Muscle layer of duodenum (tissue), 2 donors: ENCODE results near the gene DOCK1.
"Not testable (repeated sequence)": the region's sequence is repeated elsewhere in the genome, so short reads cannot be mapped to it uniquely, and the experiment has no call there.

Experiments
- H3K27ac ChIP-seq: one replicate; pipeline ENCODE4 v1.7.0; 2013; ENCODE audit warnings: mild to moderate bottlenecking, low read length
- H3K27me3 ChIP-seq: one replicate; pipeline ENCODE4 v1.7.0; 2013; ENCODE audit warnings: low read depth, mild to moderate bottlenecking, control low read depth, low read length
- H3K36me3 ChIP-seq, 2 donors: one replicate each; pipeline ENCODE4 v1.7.0; 2013; ENCODE audit warnings: low read length in 2 of 2, control low read depth in 1 of 2, mild to moderate bottlenecking in 1 of 2; ENCODE audit not compliant: insufficient read depth in 2 of 2, control insufficient read depth in 1 of 2
- H3K4me1 ChIP-seq, 2 donors: one replicate each; pipeline ENCODE4 v1.7.0; 2013; ENCODE audit warnings: low read length in 2 of 2, mild to moderate bottlenecking in 2 of 2, control low read depth in 1 of 2, moderate library complexity in 1 of 2; ENCODE audit not compliant: insufficient read depth in 2 of 2, control insufficient read depth in 1 of 2
- H3K4me3 ChIP-seq, 2 donors: one replicate each; pipeline ENCODE4 v1.7.0; 2013; ENCODE audit warnings: low read length in 2 of 2, low read depth in 1 of 2, mild to moderate bottlenecking in 1 of 2
- H3K9me3 ChIP-seq, 2 donors: one replicate each; pipeline ENCODE4 v1.7.0; 2013; ENCODE audit warnings: low read length in 2 of 2, control low read depth in 1 of 2, mild to moderate bottlenecking in 1 of 2; ENCODE audit not compliant: control insufficient read depth in 1 of 2
- donor health status: healthy.

DOCK1 gene

DNA sequence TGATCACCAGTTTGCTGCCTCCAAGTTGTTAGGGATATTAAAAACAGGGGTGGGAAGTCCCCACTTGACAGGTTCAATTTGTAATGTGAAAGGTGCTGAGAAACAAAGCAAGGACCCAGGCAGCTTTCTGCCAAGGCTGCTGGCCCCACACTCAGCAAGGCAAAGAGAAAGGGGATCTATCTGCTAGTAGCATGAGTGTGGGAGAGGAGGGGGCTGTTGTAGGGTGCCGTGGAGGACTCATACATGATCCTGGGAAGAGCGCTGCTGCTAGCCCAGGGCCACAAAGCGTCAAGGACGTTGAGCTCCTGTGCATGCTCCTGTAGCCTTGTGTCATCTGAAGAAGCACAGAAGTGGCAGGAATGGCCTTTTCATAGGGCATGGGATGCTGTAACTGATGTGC is 387.7 kb downstream of the DOCK1 start:
- H3K27ac ChIP-seq = no peak overlapping the region
- no peaks in the 10 kb centered on the region for H3K27me3 ChIP-seq
- no peaks in the 10 kb centered on the region for H3K36me3 ChIP-seq
- peaks cover 0 to 5% of the 10 kb centered on the region in 2 donors for H3K9me3 ChIP-seq
- H3K4me1 ChIP-seq = no peaks in the 10 kb centered on the region
- no peak overlapping the region for H3K4me3 ChIP-seq

DNA sequence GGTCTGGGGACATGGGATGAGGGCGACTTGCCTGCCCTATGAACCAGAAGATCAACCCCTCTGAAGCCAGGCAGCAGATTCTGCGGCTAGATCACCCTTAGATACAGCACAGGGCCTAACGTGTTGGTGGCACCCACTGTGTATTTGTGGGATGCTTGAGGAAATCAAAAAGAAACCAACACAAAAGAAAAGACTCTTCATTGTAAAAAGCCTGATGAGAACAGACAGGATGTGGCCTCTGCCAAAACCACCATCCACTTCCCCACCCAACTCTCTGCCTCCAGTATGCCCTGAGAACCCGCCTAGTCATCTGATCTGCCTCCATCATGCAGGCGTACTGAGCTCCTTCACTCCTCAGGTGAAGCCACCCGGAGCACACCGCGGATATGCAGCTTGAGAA is 388.4 kb downstream of the DOCK1 start:
- Histone ChIP-seq H3K4me1 (no peaks in the 10 kb centered on the region), H3K27me3 (no peaks in the 10 kb centered on the region), H3K9me3 (no peaks in the 10 kb centered on the region), H3K36me3 (no peaks in the 10 kb centered on the region), H3K27ac (no peak overlapping the region), H3K4me3 (no peak overlapping the region)

DNA sequence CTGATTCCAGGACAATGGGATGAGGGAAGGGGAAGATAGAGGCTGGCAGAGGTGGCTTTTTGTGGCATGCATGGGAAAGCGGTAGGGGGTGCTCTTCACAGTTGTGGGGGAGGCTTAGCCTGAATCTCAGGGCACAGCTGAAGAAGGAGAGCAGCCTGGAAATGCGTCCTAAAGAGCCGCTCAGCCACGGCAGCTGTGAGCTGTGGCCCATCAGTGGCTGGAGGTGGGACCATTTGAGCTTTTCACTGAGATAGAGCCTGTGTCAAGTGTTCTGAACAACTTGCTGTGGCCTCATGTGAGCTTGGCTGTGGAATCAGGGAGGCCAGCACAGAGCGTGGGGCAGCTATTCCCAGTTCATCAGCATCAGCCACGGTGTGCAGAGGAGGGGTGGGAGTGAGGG is 391.5 kb downstream of the DOCK1 start:
- Histone ChIP-seq H3K4me3 (no peak overlapping the region), H3K9me3 (no peaks in the 10 kb centered on the region), H3K4me1 (no peaks in the 10 kb centered on the region), H3K27me3 (no peaks in the 10 kb centered on the region), H3K27ac (no peak overlapping the region), H3K36me3 (no peaks in the 10 kb centered on the region)

DNA sequence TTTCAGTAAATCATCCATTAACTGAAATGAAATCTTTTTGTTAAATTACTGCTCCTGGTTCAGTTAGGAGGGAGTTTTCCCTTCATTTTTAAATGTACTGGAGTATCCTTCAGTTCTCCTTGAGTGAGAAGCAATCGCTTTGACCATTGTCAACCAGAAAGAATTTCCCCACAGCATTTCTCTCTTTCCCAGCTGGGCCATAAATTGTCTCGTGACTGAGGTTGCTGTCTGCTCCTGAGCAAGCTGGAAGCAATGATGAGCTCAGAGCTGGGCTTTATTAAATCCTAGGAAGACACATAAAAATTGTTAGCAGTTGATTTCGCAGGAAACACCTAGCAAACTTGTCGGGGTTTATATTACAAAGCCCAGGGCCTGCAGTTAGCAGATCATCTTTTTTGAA is 393.2 kb downstream of the DOCK1 start:
- no peaks in the 10 kb centered on the region for H3K36me3 ChIP-seq
- H3K9me3 ChIP-seq = no peaks in the 10 kb centered on the region
- H3K4me3 ChIP-seq = no peak overlapping the region
- no peaks in the 10 kb centered on the region for H3K27me3 ChIP-seq
- no peak overlapping the region for H3K27ac ChIP-seq
- no peaks in the 10 kb centered on the region for H3K4me1 ChIP-seq

DNA sequence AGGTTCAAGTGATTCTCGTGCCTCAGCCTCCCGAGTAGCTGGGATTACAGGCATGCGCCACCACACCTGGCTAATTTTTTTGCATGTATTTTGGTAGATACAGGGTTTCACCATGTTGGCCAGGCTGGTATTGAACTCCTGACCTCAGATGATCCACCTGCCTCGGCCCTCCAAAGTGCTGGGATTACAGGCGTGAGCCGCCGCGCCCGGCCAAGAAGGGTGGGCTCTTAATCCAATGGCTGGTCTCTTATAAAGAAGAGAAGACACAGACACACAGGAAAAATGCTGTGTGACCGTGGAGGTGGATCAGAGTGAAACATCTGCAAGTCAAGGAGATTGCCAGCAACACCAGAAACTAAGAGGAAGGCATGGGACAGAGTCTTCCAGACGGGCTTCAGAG is 394.0 kb downstream of the DOCK1 start:
- H3K9me3 ChIP-seq, H3K4me1 ChIP-seq, H3K27ac ChIP-seq, H3K4me3 ChIP-seq, H3K36me3 ChIP-seq, H3K27me3 ChIP-seq: not testable (repeated sequence)

DNA sequence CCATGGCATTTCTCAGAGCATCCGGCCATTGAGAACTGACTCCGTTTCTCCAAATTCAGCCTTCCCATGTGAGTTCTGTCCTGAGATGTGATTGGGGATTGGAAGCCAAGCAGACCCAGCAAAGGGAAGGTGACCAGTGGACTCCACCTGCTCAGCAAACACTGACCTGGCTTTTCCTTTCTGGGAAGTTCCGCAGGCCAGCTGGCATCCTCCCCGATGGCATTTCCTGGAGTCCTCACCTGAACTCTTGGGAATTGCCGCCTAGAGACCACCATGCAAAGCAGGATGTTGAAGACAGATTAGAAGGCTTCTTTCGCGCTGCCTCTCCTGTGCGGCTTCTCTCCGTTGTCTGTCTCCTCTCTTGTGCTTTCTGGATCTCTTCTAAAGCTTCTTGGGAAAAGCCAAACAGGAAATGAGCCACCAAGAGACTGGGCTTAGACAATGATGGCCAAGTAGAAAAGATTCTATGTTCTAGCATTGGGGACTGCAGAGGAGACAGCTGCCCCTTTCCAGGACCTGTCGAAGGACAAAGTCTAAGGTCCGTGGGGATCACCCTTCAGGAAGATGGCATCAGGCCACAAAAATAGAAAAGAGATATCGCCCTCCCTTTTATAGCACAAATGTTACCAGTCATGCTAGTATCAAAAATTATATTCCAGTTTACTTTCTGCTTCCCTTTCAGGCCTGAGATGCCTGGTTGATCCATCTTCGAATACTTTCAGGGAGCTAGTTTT is 394.9 kb downstream of the DOCK1 start:
- no peak overlapping the region for H3K27ac ChIP-seq
- H3K27me3 ChIP-seq = no peaks in the 10 kb centered on the region
- H3K4me3 ChIP-seq = no peak overlapping the region
- H3K36me3 ChIP-seq = no peaks in the 10 kb centered on the region
- H3K9me3 ChIP-seq = no peaks in the 10 kb centered on the region
- H3K4me1 ChIP-seq = no peaks in the 10 kb centered on the region

DNA sequence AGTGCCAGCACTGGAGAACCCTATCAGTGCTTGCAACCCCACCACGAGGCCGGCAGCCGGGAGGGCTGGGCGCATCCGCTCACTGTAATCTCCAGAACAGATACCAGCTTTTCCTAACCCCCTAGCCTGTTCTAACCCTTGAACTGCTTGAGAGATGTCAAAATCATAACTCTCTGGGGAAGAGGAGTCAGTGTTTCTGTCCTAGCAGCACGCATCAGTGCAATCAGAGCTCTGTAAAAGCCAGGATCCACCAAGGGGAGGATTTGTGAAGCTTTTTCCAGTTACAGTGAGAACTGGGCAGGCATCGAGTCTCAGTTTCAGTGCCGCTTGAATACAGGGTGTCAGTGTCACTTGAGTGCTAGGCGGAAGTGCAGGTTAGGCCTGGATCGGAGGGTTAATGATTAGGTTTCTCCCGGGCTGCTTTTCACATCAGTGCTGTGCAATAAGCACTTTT is 395.7 kb downstream of the DOCK1 start:
- Histone ChIP-seq H3K36me3 (no peaks in the 10 kb centered on the region), H3K4me1 (no peaks in the 10 kb centered on the region), H3K27me3 (no peaks in the 10 kb centered on the region), H3K4me3 (no peak overlapping the region), H3K27ac (no peak overlapping the region), H3K9me3 (no peaks in the 10 kb centered on the region)

DNA sequence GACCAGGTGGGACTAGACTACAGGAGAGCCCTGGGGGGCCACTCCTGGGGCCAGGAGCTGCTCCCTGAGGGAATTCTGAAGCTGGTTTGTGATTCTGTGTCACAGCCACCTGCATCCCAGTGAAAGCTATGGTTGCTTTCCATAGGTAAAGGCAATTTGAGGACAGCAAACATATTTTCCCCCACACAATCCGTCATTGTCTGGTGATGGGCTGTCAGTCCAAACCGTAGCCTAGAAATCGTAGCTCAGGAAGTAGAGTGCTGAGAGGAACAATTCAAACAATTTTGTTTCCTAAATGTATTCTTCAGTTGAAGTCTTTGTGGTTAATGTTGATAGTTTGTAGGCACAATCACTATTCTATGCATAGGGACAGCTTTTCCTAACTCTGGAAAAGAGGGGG is 397.1 kb downstream of the DOCK1 start:
- Histone ChIP-seq H3K4me1 (no peaks in the 10 kb centered on the region), H3K27ac (no peak overlapping the region), H3K36me3 (no peaks in the 10 kb centered on the region), H3K4me3 (no peak overlapping the region), H3K9me3 (no peaks in the 10 kb centered on the region), H3K27me3 (no peaks in the 10 kb centered on the region)

DNA sequence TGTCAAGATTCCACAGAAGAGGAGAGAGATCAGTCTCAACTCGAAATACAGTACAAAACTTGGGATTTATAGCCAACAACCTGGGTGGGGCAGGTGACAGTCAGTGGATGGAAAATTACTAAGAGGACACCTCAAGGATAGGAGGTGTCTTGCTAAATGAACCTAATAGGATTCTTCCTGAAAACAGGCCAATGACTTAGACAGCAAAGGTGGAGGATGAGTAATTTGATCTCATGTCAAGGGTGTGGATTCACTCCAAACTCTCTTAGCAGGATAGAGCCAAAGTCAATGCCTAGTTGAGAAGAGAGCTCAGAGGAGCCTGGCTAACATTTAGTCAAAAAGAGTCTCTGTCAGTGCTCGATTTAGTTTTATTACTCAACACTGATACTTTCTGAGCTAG is 397.9 kb downstream of the DOCK1 start:
- no peaks in the 10 kb centered on the region for H3K9me3 ChIP-seq
- H3K4me3 ChIP-seq = no peak overlapping the region
- no peaks in the 10 kb centered on the region for H3K4me1 ChIP-seq
- no peak overlapping the region for H3K27ac ChIP-seq
- H3K27me3 ChIP-seq = no peaks in the 10 kb centered on the region
- no peaks in the 10 kb centered on the region for H3K36me3 ChIP-seq

DNA sequence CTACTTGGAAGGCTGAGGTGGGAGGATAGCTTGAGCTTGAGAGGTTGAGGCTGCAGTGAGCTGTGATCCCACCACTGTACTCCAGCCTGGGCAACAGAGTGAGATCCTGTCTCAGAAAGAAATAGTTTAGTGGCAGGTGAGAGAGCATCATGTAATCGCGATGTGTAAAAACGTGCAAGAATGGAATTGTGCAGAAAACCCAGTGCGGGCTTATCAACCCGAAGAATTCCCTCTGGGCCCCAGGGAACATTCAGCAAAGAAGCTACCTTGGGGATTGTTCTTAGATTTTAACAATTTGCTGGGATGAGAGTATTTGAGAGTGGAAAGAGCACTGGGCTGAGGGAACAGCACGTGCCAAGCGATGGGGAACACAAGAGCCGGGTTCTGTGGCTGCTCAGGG is 398.5 kb downstream of the DOCK1 start:
- Histone ChIP-seq H3K27me3 (no peaks in the 10 kb centered on the region), H3K27ac (no peak overlapping the region), H3K36me3 (no peaks in the 10 kb centered on the region), H3K9me3 (no peaks in the 10 kb centered on the region), H3K4me3 (no peak overlapping the region), H3K4me1 (no peaks in the 10 kb centered on the region)

DNA sequence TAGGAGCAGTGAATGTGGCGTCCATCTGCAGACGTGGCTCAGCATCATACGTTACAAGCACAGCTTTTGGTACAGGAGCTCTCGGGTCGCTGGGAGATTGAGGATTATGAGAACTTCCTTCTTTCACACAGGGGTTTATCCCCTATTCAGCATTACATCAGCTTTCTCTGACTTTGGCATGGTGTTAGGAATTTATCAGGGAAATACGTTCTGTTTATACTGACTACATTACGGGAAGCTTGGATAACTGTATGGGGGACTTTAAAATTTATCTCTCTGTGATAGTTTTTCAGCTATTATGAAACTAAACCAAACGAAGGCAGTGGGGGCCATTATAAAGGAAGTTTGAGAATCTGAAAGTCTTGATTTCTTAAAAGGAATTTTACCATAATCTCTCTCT is 401.3 kb downstream of the DOCK1 start:
- Histone ChIP-seq H3K36me3 (no peaks in the 10 kb centered on the region), H3K4me1 (no peaks in the 10 kb centered on the region), H3K9me3 (no peaks in the 10 kb centered on the region), H3K27me3 (no peaks in the 10 kb centered on the region), H3K4me3 (no peak overlapping the region), H3K27ac (no peak overlapping the region)

DNA sequence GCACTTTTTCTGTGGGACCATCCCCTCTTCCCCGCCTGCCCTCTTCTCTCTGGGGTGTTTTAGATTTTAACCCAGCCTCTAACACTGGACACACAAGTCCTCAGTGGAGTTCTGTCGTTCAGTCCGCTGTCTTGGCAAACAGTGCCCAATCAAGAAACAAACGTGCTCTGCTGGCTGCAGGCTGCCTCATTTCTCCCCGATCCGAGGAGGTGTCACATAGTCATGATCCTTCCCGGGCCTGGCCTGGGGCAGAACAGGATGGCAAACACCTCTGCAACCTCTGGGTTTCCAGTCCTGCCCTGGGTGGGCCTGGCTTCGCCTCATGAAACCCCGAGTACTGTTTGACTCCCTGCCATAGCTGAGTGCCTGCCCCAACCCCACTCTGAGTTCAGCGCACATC is 402.1 kb downstream of the DOCK1 start:
- Histone ChIP-seq H3K36me3 (no peaks in the 10 kb centered on the region), H3K4me3 (no peak overlapping the region), H3K4me1 (no peaks in the 10 kb centered on the region), H3K9me3 (no peaks in the 10 kb centered on the region), H3K27me3 (no peaks in the 10 kb centered on the region), H3K27ac (no peak overlapping the region)
